ENCODE measurements around the gene SHROOM2. TPM values are rescaled to one million over a fixed set of nuclear protein-coding genes. Genes with fewer than 3 reads are reported as not detected.

The SHROOM2 gene
- 0.63 to 1.2 TPM (median 0.86 TPM) in 5 replicates for total RNA-seq (2022; extraction: Qiagen RNA extraction)

GRCh38 chrX:9785944-9786797 lies at the start of gene SHROOM2:
Gene SHROOM2, plus strand, starts transcription at chrX:9786429. Its CDS starts 117 bp downstream, at chrX:9786546.

GRCh38 chrX:9765737-9766097 lies 20.5 kb upstream of the SHROOM2 start, which contains the start of gene GPR143:
Gene GPR143, minus strand, starts transcription at chrX:9765847. Its CDS starts 30 bp downstream, at chrX:9765817.

GRCh38 chrX:9966775-9967408 lies 180.7 kb downstream of the SHROOM2 start, which contains the start of gene CLDN34:
Gene CLDN34, plus strand, starts transcription at chrX:9967358. Its CDS starts 0 bp downstream, at chrX:9967358.

Other genes starting within 250 kb of the SHROOM2 start
- gene GPR143, start 20.6 kb upstream of the SHROOM2 start, total RNA-seq (2022; extraction: Qiagen RNA extraction), result 0.15 to 0.54 TPM (median 0.23 TPM) in 5 replicates
- not detected in 5 replicates for gene CLDN34, start 180.9 kb downstream of the SHROOM2 start, total RNA-seq (2022; extraction: Qiagen RNA extraction)

All from A549 treated with Hydrocortisone at 1 μM for 4 hours (cell line).